H1 (cell line): ENCODE results near the gene PPP1R14B.

Experiments used
- SRF ChIP-seq: IDR thresholded peaks from 2 replicates; pipeline ENCODE4 v1.6.1; 2011; ENCODE audit warnings: mild to moderate bottlenecking, low read depth, low read length, moderate library complexity
- TF ChIP-seq, protein P1 (sequence below), 3 experiments: IDR thresholded peaks; 1 replicate in 2 of 3; 2 replicates in 1 of 3; pipeline versions ENCODE4 v1.5.1 to v1.6.1; 2011; ENCODE audit warnings: low read length in 3 of 3, mild to moderate bottlenecking in 3 of 3, inconsistent platforms in 2 of 3, low read depth in 1 of 3, moderate library complexity in 1 of 3; ENCODE audit not compliant: insufficient read depth in 1 of 3; ENCODE audit errors: control extremely low read depth in 1 of 3
- TF ChIP-seq, protein P2 (sequence below): IDR thresholded peaks from 2 replicates; pipeline ENCODE4 v1.6.1; 2011; ENCODE audit warnings: low read depth, mild to moderate bottlenecking, low read length; ENCODE audit not compliant: insufficient read depth

DNA sequence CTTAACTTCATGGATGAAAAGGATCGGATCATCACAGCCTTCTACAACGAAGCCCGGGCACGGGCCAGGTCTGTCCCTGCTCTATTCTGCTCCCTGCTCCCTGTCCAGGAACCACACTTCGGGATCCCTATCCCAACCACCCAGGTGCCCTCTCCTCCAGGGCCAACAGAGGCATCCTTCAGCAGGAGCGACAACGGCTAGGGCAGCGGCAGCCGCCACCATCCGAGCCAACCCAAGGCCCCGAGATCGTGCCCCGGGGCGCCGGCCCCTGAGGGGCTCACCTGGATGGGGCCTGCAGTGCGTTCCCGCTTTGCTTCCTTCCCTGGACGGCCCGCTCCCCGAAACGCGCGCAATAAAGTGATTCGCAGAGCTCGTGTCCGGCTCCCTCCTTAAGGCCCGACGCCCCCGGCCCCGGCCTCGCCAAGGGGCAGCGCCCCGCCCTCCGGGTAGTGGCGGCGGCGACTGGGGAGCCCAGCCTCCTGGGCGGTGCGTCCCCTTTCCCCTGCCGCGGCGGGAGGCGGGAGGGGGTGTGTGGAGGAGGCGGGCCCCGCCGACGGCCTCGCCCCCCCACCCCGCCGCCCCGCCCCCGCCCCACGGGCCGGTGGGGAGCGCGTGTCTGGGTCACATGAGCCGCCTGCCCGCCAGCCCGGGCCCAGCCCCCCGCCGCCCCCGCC lies 12.7 kb downstream of the PPP1R14B start, which contains the start of gene VEGFB:
- TF ChIP-seq, protein P1, sequence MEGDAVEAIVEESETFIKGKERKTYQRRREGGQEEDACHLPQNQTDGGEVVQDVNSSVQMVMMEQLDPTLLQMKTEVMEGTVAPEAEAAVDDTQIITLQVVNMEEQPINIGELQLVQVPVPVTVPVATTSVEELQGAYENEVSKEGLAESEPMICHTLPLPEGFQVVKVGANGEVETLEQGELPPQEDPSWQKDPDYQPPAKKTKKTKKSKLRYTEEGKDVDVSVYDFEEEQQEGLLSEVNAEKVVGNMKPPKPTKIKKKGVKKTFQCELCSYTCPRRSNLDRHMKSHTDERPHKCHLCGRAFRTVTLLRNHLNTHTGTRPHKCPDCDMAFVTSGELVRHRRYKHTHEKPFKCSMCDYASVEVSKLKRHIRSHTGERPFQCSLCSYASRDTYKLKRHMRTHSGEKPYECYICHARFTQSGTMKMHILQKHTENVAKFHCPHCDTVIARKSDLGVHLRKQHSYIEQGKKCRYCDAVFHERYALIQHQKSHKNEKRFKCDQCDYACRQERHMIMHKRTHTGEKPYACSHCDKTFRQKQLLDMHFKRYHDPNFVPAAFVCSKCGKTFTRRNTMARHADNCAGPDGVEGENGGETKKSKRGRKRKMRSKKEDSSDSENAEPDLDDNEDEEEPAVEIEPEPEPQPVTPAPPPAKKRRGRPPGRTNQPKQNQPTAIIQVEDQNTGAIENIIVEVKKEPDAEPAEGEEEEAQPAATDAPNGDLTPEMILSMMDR (IDR thresholded peaks at IDR 0.05; ENCODE audit: control extremely low read depth in 1 of 3, insufficient read depth in 1 of 3, low read depth in 1 of 3, low read length in 3 of 3), result no peak
- TF ChIP-seq, protein P2, sequence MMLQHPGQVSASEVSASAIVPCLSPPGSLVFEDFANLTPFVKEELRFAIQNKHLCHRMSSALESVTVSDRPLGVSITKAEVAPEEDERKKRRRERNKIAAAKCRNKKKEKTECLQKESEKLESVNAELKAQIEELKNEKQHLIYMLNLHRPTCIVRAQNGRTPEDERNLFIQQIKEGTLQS, result no peak
- TF ChIP-seq SRF, result no peak
